Measurements from ENCODE around the gene WDR77.

Gene WDR77

DNA sequence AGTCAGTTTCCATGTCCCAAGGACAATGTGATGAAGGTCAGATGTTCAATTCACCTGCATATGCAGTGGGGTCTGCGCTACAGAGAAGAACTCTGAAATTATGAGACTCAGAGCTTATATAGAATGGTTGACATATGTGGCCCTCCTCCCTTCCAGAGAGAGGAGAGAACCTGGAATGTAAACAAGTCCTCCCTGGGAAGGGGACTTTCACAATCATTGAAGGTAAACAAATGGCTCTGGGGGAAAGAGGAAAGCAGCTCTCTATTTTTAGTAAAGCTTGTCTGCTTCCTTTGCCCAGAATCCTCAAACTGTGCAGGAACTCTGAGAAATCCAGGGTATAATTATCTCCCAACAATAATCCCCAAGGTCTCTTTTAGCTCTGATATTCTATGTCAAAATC, 31.3 kb downstream of the WDR77 start:
- TF ChIP-seq YY1 (IDR thresholded peaks at IDR 0.05; ENCODE audit: low read depth) (no peak), RAD21 (IDR thresholded peaks at IDR 0.05; ENCODE audit: low read depth) (no peak), EP300 (IDR thresholded peaks at IDR 0.05; ENCODE audit: borderline replicate concordance) (no peak), CREB1 (IDR thresholded peaks at IDR 0.05; ENCODE audit: low read depth) (no peak), TCF12 (IDR thresholded peaks at IDR 0.05; ENCODE audit: low read depth) (no peak), MAX (IDR thresholded peaks at IDR 0.05) (no peak)

DNA sequence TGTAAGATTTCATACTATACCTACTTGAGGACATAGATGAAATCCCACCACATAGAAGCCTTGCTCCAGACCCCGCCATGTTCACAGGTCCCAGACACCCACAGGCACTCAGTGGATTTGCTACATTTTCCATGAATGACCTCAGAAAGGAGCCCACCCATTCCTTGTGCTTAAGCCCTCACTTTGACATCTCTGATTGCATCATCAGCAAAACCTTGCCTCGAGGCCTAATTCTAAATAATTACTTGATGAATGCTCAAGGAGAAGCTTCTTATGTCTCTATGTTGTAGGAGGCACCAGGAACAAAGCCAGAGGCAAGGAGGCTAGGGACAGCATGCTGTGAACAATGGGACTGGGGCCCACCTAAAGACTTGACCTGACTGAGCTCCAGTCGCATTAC, 33.6 kb downstream of the WDR77 start:
- TF ChIP-seq EGR1 (IDR thresholded peaks at IDR 0.05) (no peak), TCF12 (IDR thresholded peaks at IDR 0.05; ENCODE audit: low read depth) (no peak), TAF1 (IDR thresholded peaks at IDR 0.05; ENCODE audit: low read depth) (no peak), TEAD4 (IDR thresholded peaks at IDR 0.05) (no peak), NFIC (IDR thresholded peaks at IDR 0.05) (no peak)
- TF ChIP-seq, protein P1, sequence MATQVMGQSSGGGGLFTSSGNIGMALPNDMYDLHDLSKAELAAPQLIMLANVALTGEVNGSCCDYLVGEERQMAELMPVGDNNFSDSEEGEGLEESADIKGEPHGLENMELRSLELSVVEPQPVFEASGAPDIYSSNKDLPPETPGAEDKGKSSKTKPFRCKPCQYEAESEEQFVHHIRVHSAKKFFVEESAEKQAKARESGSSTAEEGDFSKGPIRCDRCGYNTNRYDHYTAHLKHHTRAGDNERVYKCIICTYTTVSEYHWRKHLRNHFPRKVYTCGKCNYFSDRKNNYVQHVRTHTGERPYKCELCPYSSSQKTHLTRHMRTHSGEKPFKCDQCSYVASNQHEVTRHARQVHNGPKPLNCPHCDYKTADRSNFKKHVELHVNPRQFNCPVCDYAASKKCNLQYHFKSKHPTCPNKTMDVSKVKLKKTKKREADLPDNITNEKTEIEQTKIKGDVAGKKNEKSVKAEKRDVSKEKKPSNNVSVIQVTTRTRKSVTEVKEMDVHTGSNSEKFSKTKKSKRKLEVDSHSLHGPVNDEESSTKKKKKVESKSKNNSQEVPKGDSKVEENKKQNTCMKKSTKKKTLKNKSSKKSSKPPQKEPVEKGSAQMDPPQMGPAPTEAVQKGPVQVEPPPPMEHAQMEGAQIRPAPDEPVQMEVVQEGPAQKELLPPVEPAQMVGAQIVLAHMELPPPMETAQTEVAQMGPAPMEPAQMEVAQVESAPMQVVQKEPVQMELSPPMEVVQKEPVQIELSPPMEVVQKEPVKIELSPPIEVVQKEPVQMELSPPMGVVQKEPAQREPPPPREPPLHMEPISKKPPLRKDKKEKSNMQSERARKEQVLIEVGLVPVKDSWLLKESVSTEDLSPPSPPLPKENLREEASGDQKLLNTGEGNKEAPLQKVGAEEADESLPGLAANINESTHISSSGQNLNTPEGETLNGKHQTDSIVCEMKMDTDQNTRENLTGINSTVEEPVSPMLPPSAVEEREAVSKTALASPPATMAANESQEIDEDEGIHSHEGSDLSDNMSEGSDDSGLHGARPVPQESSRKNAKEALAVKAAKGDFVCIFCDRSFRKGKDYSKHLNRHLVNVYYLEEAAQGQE (IDR thresholded peaks at IDR 0.05; ENCODE audit: low read depth), result no peak

- TF ChIP-seq USF1 (IDR thresholded peaks at IDR 0.05) (no peak), TAF1 (IDR thresholded peaks at IDR 0.05; ENCODE audit: low read depth) (no peak), CREB1 (IDR thresholded peaks at IDR 0.05; ENCODE audit: low read depth) (no peak), ZBTB7A (IDR thresholded peaks at IDR 0.05; ENCODE audit: low read depth) (no peak), TEAD4 (IDR thresholded peaks at IDR 0.05) (no peak), CEBPB (IDR thresholded peaks at IDR 0.05) (no peak), YY1 (IDR thresholded peaks at IDR 0.05; ENCODE audit: low read depth) (no peak)
- TF ChIP-seq, protein P1 (IDR thresholded peaks at IDR 0.05; ENCODE audit: low read depth), result no peak
Observed at GRCh38 chr1:111414756-111415155, 34.3 kb downstream of the WDR77 start.

DNA sequence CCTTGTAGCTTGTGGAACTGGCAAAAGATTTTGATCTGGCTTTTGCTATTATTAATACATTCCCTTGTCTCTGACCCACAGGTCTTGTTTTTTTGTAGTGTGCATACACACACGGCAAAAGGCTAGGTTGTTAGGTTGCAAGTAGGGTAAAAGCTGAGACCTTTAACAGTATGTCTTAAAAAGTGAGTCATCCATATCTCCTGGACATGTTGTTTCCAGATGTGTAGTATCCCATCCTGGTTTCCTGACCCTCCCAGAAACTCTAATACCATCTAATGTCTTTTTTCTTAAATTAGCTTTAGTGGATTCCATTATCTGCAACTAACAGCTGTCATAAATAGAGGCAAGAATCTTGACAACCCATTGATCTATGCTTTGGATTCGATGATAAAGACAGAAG, 36.2 kb downstream of the WDR77 start:
- no peak for TF ChIP-seq NFIC (IDR thresholded peaks at IDR 0.05)

GRCh38 chr1:111407301-111407700, 41.8 kb downstream of the WDR77 start:
- TF ChIP-seq TAF1 (IDR thresholded peaks at IDR 0.05; ENCODE audit: low read depth) (no peak), CEBPB (IDR thresholded peaks at IDR 0.05) (no peak), CREB1 (IDR thresholded peaks at IDR 0.05; ENCODE audit: low read depth) (no peak), NFIC (IDR thresholded peaks at IDR 0.05) (no peak), USF1 (IDR thresholded peaks at IDR 0.05) (no peak), EP300 (IDR thresholded peaks at IDR 0.05; ENCODE audit: borderline replicate concordance) (no peak), TCF12 (IDR thresholded peaks at IDR 0.05; ENCODE audit: low read depth) (no peak), EGR1 (IDR thresholded peaks at IDR 0.05) (no peak), YY1 (IDR thresholded peaks at IDR 0.05; ENCODE audit: low read depth) (no peak), FOXM1 (IDR thresholded peaks at IDR 0.05; ENCODE audit: borderline replicate concordance, low read depth) (no peak), TEAD4 (IDR thresholded peaks at IDR 0.05) (no peak), MAX (IDR thresholded peaks at IDR 0.05) (no peak), RAD21 (IDR thresholded peaks at IDR 0.05; ENCODE audit: low read depth) (no peak), ZBTB7A (IDR thresholded peaks at IDR 0.05; ENCODE audit: low read depth) (no peak)
- TF ChIP-seq, protein P1 (IDR thresholded peaks at IDR 0.05; ENCODE audit: low read depth), result no peak
